K562 (cell line): ENCODE measurements around the gene SH3PXD2B. TPM values are rescaled to one million over a fixed set of nuclear protein-coding genes. Genes with fewer than 3 reads are reported as not detected.

Experiments
- ADNP ChIP-seq: fragments of 200-800 bp; sonication (Bioruptor generic); IDR thresholded peaks from 2 replicates; pipeline ENCODE4 v1.6.1; 2016; ENCODE audit warnings: missing genetic modification characterization, missing compliant biosample characterization
- DACH1 ChIP-seq: fragments of 450-650 bp; IDR thresholded peaks from 2 replicates; pipeline ENCODE4 v1.6.1; 2018; ENCODE audit not compliant: partially characterized antibody
- ELK3 ChIP-seq: fragments of 450-650 bp; formaldehyde crosslinking; IDR thresholded peaks from 2 replicates; pipeline ENCODE4 v1.4.0; 2020; ENCODE audit warnings: mild to moderate bottlenecking
- ERF ChIP-seq: fragments of 450-650 bp; formaldehyde crosslinking; IDR thresholded peaks from 2 replicates; pipeline ENCODE4 v1.4.0; 2020; ENCODE audit warnings: mild to moderate bottlenecking, mixed read lengths
- NR3C1 ChIP-seq: sonication (generic); formaldehyde crosslinking; IDR thresholded peaks from 2 replicates; pipeline ENCODE4 v1.8.1; 2022; ENCODE audit warnings: missing genetic modification reagents
- PHB2 ChIP-seq: fragments of 450-650 bp; IDR thresholded peaks from 2 replicates; pipeline ENCODE4 v1.6.1; 2017; ENCODE audit warnings: low read depth
- PHTF2 ChIP-seq: fragments of 250-450 bp; sonication (Bioruptor Pico); IDR thresholded peaks from 2 replicates; pipeline ENCODE4 v1.5.0; 2021; ENCODE audit warnings: mild to moderate bottlenecking
- PURB ChIP-seq: sonication (generic); formaldehyde crosslinking; IDR thresholded peaks from 2 replicates; pipeline ENCODE4 v1.9.0; 2021; ENCODE audit warnings: low read depth, mild to moderate bottlenecking, missing genetic modification reagents
- RBFOX2 ChIP-seq: fragments of 200-400 bp; formaldehyde crosslinking; IDR thresholded peaks from 2 replicates; pipeline ENCODE4 v1.6.1; 2017; ENCODE audit warnings: low read depth, mild to moderate bottlenecking, low read length, moderate library complexity
- REST ChIP-seq, 2 experiments: fragments of 450-650 bp; formaldehyde crosslinking in 1 of 2; IDR thresholded peaks; 2 replicates each; pipeline versions ENCODE4 v1.4.0 to v1.6.1; 2014 to 2020; ENCODE audit warnings: mild to moderate bottlenecking in 2 of 2, borderline replicate concordance in 1 of 2, low read depth in 1 of 2
- SMAD2 ChIP-seq: fragments of 150-350 bp; IDR thresholded peaks from 2 replicates; pipeline ENCODE4 v1.6.1; 2014; ENCODE audit warnings: low read depth, mild to moderate bottlenecking, low read length
- USF1 ChIP-seq: sonication (generic); formaldehyde crosslinking; IDR thresholded peaks from 2 replicates; pipeline ENCODE4 v1.9.0; 2022; ENCODE audit warnings: mild to moderate bottlenecking, missing genetic modification reagents
- ZC3H8 ChIP-seq: fragments of 450-650 bp; IDR thresholded peaks from 2 replicates; pipeline ENCODE4 v1.6.1; 2017
- ZNF79 ChIP-seq: fragments of 250-450 bp; sonication (Bioruptor Pico); IDR thresholded peaks from 2 replicates; pipeline ENCODE4 v1.4.0; 2020; ENCODE audit warnings: low read depth, mild to moderate bottlenecking, moderate library complexity
- polyA plus RNA-seq, 8 experiments: library from polyadenylated mRNA; depleted of rRNA in 4 of 8; stranded (reverse) in 5 of 8; unstranded in 3 of 8; fragments of >200 nt; fragmentation: Nextera tagmentation in 2 of 8; fragmentation: Illumina TruSeq in 1 of 8; extraction: Ambion mirVana in 2 of 8; extraction: Trizol in 1 of 8; gene quantifications; 2 replicates each; pipeline versions ENCODE4 v1.2.1 to v1.2.3, GENCODE V29; 2011 to 2014; ENCODE audit warnings: inconsistent platforms in 1 of 8, missing spikeins in 1 of 8
- total RNA-seq, 7 experiments: library from RNA; depleted of rRNA in 6 of 7; stranded (reverse); fragments of >200 nt in 6 of 7; fragmentation: Illumina TruSeq in 2 of 7; extraction: Trizol in 2 of 7; gene quantifications; 2 replicates each; pipeline versions ENCODE4 v1.2.1 to v1.2.3, GENCODE V29; 2011 to 2021; ENCODE audit warnings: low replicate concordance in 1 of 7
- TF ChIP-seq, protein P1 (sequence below), 2 experiments: fragments of 450-650 bp in 1 of 2; IDR thresholded peaks; 2 replicates each; pipeline ENCODE4 v1.6.1; 2011 to 2017; ENCODE audit warnings: low read depth in 2 of 2, antibody characterized with exemption in 1 of 2, borderline replicate concordance in 1 of 2, low read length in 1 of 2, mild to moderate bottlenecking in 1 of 2, mixed read lengths in 1 of 2; ENCODE audit not compliant: control insufficient read depth in 1 of 2

The SH3PXD2B gene
- total and polyA plus RNA-seq, 9 of the 15 experiments (the other 6 are each of a cell fraction or from before 2014, with no cell fraction given), result 0.04 to 0.66 (median 0.19) TPM

DNA sequence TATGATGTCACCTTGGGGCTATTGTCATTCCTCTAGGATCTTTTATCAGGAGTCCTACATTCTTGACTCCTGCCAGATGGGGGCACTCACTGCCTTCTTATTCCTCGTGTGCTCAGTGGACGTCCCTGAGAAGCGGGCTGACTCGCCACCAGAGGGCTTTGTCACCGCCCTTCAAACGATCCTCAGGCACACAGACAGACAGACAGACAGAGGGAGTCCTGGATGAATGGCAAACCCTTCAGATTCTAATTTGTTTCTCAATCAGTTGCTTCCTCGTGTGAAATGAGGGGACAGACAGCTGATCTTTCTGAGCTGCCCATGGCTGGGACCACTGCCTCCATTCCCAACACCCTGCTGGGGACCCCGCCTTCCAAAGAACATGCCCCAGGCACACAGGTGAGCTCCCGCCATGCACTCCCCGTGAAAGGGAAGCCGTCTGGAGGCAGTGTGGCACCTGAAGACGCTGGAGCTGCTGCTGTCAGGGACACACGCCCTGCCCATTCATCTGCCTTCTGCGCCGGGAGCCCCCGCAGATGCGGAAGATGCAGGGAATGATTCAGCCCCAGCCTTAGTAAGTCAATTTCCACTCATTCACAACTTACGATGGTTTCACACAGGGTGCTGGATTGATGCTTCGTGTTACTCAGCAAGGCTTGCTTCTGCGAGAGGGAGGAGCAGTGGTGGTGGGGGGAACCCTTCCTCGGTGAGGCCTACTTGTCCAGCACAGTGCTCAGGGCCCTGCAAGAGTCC is 24.9 kb upstream of the SH3PXD2B start (continued):
- TF ChIP-seq ELK3 (CRISPR knock-in tag) (no peak), NR3C1 (CRISPR knock-in tag) (no peak), PHB2 (no peak), PURB (no peak), SMAD2 (no peak), ZC3H8 (no peak), RBFOX2 (no peak), ERF (CRISPR knock-in tag) (no peak), ADNP (tag) (no peak), USF1 (no peak), ZNF79 (no peak), DACH1 (no peak), PHTF2 (no peak), REST (IDR thresholded peaks at IDR 0.05; ENCODE audit: borderline replicate concordance) (peak; percentile 90), REST (CRISPR knock-in tag; IDR thresholded peaks at IDR 0.05; ENCODE audit: low read depth) (no peak)
- TF ChIP-seq, protein P1, sequence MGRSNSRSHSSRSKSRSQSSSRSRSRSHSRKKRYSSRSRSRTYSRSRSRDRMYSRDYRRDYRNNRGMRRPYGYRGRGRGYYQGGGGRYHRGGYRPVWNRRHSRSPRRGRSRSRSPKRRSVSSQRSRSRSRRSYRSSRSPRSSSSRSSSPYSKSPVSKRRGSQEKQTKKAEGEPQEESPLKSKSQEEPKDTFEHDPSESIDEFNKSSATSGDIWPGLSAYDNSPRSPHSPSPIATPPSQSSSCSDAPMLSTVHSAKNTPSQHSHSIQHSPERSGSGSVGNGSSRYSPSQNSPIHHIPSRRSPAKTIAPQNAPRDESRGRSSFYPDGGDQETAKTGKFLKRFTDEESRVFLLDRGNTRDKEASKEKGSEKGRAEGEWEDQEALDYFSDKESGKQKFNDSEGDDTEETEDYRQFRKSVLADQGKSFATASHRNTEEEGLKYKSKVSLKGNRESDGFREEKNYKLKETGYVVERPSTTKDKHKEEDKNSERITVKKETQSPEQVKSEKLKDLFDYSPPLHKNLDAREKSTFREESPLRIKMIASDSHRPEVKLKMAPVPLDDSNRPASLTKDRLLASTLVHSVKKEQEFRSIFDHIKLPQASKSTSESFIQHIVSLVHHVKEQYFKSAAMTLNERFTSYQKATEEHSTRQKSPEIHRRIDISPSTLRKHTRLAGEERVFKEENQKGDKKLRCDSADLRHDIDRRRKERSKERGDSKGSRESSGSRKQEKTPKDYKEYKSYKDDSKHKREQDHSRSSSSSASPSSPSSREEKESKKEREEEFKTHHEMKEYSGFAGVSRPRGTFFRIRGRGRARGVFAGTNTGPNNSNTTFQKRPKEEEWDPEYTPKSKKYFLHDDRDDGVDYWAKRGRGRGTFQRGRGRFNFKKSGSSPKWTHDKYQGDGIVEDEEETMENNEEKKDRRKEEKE (IDR thresholded peaks at IDR 0.05; ENCODE audit: borderline replicate concordance in 1 of 2, control insufficient read depth in 1 of 2, low read depth in 2 of 2, low read length in 1 of 2), result no peak
